Osteoblast (primary cell): ENCODE measurements around the gene ABCA4. TPM values are rescaled to one million over a fixed set of nuclear protein-coding genes. Genes with fewer than 3 reads are reported as not detected.
A peak's percentile ranks its signal among the peaks of the same experiment; 100 is the strongest.

Source experiments
- DNase-seq: peaks from one replicate; pipeline ENCODE4 v3.0.0; 2011; ENCODE audit warnings: low spot score, mixed read lengths; ENCODE audit not compliant: insufficient read length; ENCODE audit errors: missing footprints
- H2AFZ ChIP-seq: 2 replicates; pipeline ENCODE4 v1.6.0; 2011; ENCODE audit warnings: mild to moderate bottlenecking, low read length
- H3K27ac ChIP-seq: 2 replicates; pipeline ENCODE4 v1.5.1; 2011; ENCODE audit warnings: mild to moderate bottlenecking, low read depth, low read length, moderate library complexity
- H3K27me3 ChIP-seq: 2 replicates; pipeline ENCODE4 v1.6.0; 2012; ENCODE audit warnings: mild to moderate bottlenecking, control low read depth, inconsistent platforms, low read length, moderate library complexity; ENCODE audit not compliant: insufficient read depth
- H3K36me3 ChIP-seq: 2 replicates; pipeline ENCODE4 v1.5.1; 2011; ENCODE audit warnings: mild to moderate bottlenecking, low read length, control low read depth, moderate library complexity; ENCODE audit not compliant: insufficient read depth
- H3K4me1 ChIP-seq: 2 replicates; pipeline ENCODE4 v1.5.1; 2011; ENCODE audit warnings: mild to moderate bottlenecking, low read length, control low read depth, moderate library complexity; ENCODE audit not compliant: insufficient read depth
- H3K4me2 ChIP-seq: 2 replicates; pipeline ENCODE4 v1.6.0; 2011; ENCODE audit warnings: mild to moderate bottlenecking, low read length; ENCODE audit not compliant: insufficient read depth
- H3K4me3 ChIP-seq: fragments of 200-600 bp; sonication (generic); 3 replicates; pipeline ENCODE4 v1.5.1; 2012; ENCODE audit warnings: mild to moderate bottlenecking, low read length, inconsistent platforms; ENCODE audit not compliant: insufficient read depth
- H3K79me2 ChIP-seq: 2 replicates; pipeline ENCODE4 v1.6.0; 2012; ENCODE audit warnings: mild to moderate bottlenecking, low read length, control low read depth, inconsistent platforms; ENCODE audit not compliant: insufficient read depth
- H3K9me3 ChIP-seq: 2 replicates; pipeline ENCODE4 v1.5.1; 2011; ENCODE audit warnings: low read depth, low read length, control low read depth
- H4K20me1 ChIP-seq: 2 replicates; pipeline ENCODE4 v1.6.0; 2012; ENCODE audit warnings: mild to moderate bottlenecking, low read length, control low read depth; ENCODE audit not compliant: insufficient read depth
- total RNA-seq: library from RNA; depleted of rRNA; stranded (reverse); fragments of >200 nt; gene quantifications from 2 replicates; pipeline ENCODE4 v1.2.3, GENCODE V29; 2012
- TF ChIP-seq, protein P1 (sequence below): IDR thresholded peaks from 2 replicates; pipeline ENCODE4 v1.5.1; 2011; ENCODE audit warnings: mild to moderate bottlenecking, low read depth, low read length, moderate library complexity; ENCODE audit errors: extremely low read depth

Gene ABCA4
- total RNA-seq, 1 donor: 1.1 TPM

DNA sequence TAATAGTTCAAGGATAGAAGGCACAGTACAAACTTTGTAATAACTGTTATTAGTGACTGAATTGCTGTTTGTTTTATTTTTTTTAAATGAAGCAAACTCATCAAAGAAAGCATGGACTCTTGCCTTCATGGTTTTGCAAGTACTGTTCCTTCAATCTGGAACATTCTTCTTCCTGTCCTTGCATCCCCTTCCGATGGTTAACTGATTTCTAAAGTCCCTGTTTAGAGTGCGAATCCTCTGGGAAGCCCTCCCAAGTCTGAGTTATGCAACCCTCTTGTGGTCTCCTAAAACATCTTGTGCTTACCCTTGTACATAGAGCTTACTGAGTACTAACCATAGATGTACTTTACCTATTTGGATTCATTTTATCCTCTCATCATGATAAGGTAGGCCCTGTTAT, 159.5 kb downstream of the ABCA4 start:
- Histone ChIP-seq H2AFZ (peak overlapping the region; percentile 48), H3K27me3 (no peaks in the 10 kb centered on the region), H4K20me1 (no peaks in the 10 kb centered on the region), H3K4me3 (no peak overlapping the region), H3K9me3 (peaks cover 1% of the 10 kb centered on the region), H3K4me1 (peaks cover 35% of the 10 kb centered on the region), H3K36me3 (no peaks in the 10 kb centered on the region), H3K79me2 (no peaks in the 10 kb centered on the region), H3K4me2 (no peak overlapping the region), H3K27ac (peak overlapping the region; percentile 5)
- no peak for DNase-seq
- TF ChIP-seq, protein P1, sequence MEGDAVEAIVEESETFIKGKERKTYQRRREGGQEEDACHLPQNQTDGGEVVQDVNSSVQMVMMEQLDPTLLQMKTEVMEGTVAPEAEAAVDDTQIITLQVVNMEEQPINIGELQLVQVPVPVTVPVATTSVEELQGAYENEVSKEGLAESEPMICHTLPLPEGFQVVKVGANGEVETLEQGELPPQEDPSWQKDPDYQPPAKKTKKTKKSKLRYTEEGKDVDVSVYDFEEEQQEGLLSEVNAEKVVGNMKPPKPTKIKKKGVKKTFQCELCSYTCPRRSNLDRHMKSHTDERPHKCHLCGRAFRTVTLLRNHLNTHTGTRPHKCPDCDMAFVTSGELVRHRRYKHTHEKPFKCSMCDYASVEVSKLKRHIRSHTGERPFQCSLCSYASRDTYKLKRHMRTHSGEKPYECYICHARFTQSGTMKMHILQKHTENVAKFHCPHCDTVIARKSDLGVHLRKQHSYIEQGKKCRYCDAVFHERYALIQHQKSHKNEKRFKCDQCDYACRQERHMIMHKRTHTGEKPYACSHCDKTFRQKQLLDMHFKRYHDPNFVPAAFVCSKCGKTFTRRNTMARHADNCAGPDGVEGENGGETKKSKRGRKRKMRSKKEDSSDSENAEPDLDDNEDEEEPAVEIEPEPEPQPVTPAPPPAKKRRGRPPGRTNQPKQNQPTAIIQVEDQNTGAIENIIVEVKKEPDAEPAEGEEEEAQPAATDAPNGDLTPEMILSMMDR: no peak

DNA sequence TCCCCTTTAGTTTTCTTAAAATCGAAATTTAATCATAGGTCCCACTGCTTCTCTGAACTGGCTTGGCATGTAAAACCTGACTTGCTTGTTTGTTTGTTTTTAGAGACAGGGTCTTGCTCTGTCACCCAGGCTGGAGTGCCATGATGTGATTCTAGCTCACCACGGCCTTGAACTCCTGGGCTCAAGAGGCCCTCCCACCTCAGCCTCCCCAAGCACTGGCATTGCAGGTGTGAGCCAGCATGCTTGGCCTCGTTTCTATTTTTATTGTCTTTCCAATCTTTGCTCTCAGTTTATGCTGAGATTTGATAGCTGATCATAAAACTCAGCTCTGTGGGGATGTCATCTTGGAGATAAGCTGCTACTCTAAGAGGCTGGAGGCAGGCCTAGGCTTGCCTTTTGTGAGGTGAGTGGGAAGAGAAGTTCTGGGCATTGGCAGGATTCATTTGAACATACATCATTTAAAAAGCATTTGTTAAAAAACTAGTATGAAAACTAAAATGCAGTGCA, 160.3 kb downstream of the ABCA4 start:
- Histone ChIP-seq H3K9me3 (peaks cover 2% of the 10 kb centered on the region), H3K36me3 (no peaks in the 10 kb centered on the region), H3K79me2 (no peaks in the 10 kb centered on the region), H3K27me3 (no peaks in the 10 kb centered on the region), H2AFZ (peak overlapping the region; percentile 55), H3K27ac (peak overlapping the region; percentile 5), H4K20me1 (no peaks in the 10 kb centered on the region), H3K4me3 (no peak overlapping the region), H3K4me1 (peaks cover 35% of the 10 kb centered on the region), H3K4me2 (no peak overlapping the region)
- TF ChIP-seq, protein P1: no peak
- no peak for DNase-seq

DNA sequence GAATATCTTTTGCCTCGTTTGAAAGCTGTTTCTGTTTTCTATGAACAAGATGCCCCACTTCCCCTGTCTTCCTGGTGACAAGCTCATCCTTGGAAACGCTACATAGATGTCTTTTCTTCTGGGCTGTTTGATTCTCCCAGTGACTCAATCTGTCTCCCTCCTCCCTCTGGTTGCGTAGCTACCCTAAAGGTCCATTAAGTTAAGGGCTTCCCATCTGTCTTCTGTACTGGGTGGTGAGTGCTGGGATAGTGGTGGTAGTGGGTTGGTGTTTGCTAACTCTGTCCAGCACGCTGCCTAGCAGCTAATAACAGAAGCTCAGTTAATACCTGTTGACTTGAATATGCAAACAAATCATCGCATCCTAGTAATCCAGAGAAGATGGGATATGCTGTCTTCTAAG, 161.5 kb downstream of the ABCA4 start:
- Histone ChIP-seq H3K27ac (no peak overlapping the region), H3K4me3 (no peak overlapping the region), H3K27me3 (no peaks in the 10 kb centered on the region), H3K79me2 (no peaks in the 10 kb centered on the region), H3K36me3 (no peaks in the 10 kb centered on the region), H3K9me3 (peaks cover 5% of the 10 kb centered on the region), H3K4me2 (no peak overlapping the region), H4K20me1 (no peaks in the 10 kb centered on the region), H3K4me1 (peaks cover 25% of the 10 kb centered on the region), H2AFZ (no peak overlapping the region)
- no peak for DNase-seq
- TF ChIP-seq, protein P1: no peak

DNA sequence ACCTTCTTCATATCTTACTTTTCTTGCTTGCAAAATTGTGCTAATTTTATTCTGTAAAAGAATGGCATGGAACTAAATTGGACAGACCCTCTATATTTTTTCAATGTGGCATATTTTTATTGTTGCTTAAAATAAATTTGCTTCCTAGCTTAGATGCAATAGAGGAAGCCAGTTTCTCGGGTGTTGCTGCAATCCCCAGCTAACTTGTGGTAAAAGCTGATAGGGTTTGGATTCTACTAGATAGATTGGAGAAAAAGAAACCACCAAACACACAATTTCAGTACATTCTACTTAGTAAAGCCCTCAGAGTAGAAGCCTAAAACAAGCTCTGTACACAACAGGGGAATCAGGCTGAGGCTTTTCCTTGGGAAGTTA, 162.2 kb downstream of the ABCA4 start:
- H3K9me3 ChIP-seq: peaks cover 5% of the 10 kb centered on the region
- H3K27me3 ChIP-seq: no peaks in the 10 kb centered on the region
- H3K4me2 ChIP-seq: no peak overlapping the region
- H3K4me3 ChIP-seq: no peak overlapping the region
- no peak overlapping the region for H3K27ac ChIP-seq
- peaks cover 18% of the 10 kb centered on the region for H3K4me1 ChIP-seq
- H2AFZ ChIP-seq: no peak overlapping the region
- TF ChIP-seq, protein P1: no peak
- H3K36me3 ChIP-seq: no peaks in the 10 kb centered on the region
- no peaks in the 10 kb centered on the region for H3K79me2 ChIP-seq
- DNase-seq: no peak
- no peaks in the 10 kb centered on the region for H4K20me1 ChIP-seq
